Measurements from ENCODE around the gene PPIH. TPM values are rescaled to one million over a fixed set of nuclear protein-coding genes. Genes with fewer than 3 reads are reported as not detected.
"Not testable (repeated sequence)": the region's sequence is repeated elsewhere in the genome, so short reads cannot be mapped to it uniquely, and the experiment has no call there.

PPIH gene
- total and polyA plus RNA-seq, 2 experiments from 2014 or later: 66.5 to 122 TPM

DNA sequence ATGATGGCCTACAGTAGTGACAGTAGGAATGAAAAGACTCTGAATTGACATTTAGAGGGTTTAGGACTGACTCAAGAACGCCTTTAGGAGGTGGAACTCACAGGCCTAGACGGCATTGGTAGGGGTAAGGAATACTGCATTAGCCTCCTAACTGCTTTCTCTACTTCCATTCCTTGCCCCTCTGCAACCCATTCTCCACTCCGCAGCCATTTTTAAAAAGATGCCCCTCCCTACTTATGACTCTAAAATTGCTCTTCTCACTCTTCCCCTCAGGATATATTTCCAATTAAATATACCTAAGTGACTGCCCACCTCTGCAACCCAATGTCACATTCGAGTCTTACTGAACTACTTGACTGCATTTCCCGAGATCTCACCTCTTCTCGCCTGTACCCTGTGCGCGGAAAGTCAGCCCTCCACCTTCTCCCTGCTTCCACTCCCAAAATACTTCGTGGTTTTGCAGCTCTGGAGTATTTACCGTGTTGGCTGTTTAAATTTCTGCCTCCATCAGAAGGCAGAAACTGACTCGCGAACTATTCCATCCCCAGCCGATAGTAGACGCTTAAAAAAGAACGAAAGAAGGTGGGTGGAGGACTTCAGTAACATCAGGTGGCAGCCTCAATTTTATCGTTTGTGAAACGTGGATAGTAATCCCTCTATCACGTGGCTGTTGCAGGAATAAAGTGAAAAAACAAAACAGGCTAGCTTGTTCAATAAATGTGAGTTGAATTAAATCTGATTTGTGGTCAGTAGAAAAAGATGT is 22.9 kb downstream of the PPIH start:
- Mint-ChIP-seq H3K4me3 (peak overlapping the region; percentile 94), H3K36me3 (ENCODE audit: low read depth) (peaks cover 33% of the 10 kb centered on the region), H3K27ac (peak overlapping the region; percentile 98), H3K27me3 (ENCODE audit: insufficient read depth, low read depth, poor library complexity) (peaks cover 12% of the 10 kb centered on the region), H3K9me3 (peaks cover 3% of the 10 kb centered on the region; the same call in 2 of the 3 replicates), H3K4me1 (peaks cover 25% of the 10 kb centered on the region)
- peak overlapping the region; percentile 84; the same call in 1 of the 2 replicates for H3K27ac ChIP-seq (ENCODE audit: low read depth)
- ATAC-seq: no peak
- H2AFZ ChIP-seq: peak overlapping the region; percentile 30
- H3F3A ChIP-seq (replicated peaks; ENCODE audit: low read depth): 0 out of 2 replicates have a peak, but pooled peaks cover 3% of the 10 kb centered on the region
- no peaks in the 10 kb centered on the region for H3K27me3 ChIP-seq (ENCODE audit: insufficient read depth)
- H4K20me1 ChIP-seq (replicated peaks; ENCODE audit: insufficient read depth): peaks cover 30% of the 10 kb centered on the region
- peaks cover 23% of the 10 kb centered on the region for H3K4me1 ChIP-seq (ENCODE audit: insufficient read depth)
- peaks cover 48% of the 10 kb centered on the region for H3K79me2 ChIP-seq (replicated peaks; ENCODE audit: insufficient read depth)
- H3K36me3 ChIP-seq (ENCODE audit: insufficient read depth): peaks cover 9% of the 10 kb centered on the region
- TF ChIP-seq CREB1 (CRISPR knock-in tag; IDR thresholded peaks at IDR 0.05; ENCODE audit: low read depth) (no peak), EZH2phosphoT487 (IDR thresholded peaks at IDR 0.05; ENCODE audit: unreplicated experiment) (no peak)
- H3K4me2 ChIP-seq: peak overlapping the region; percentile 98
- peak; percentile 51 for DNase-seq (ENCODE audit: low spot score)
- H3K9me2 ChIP-seq (ENCODE audit: insufficient read depth): no peaks in the 10 kb centered on the region
- H3K4me3 ChIP-seq: peak overlapping the region; percentile 85

- peak; percentile 91 for ATAC-seq
- peak; percentile 99 for DNase-seq (ENCODE audit: low spot score)
- Histone ChIP-seq H3K4me2 (peak within 1 kb of the TSS; percentile 98), H3K79me2 (replicated peaks; ENCODE audit: insufficient read depth) (peaks cover 56% of the 10 kb centered on the region), H3K9me2 (ENCODE audit: insufficient read depth) (no peaks in the 10 kb centered on the region), H3K4me1 (ENCODE audit: insufficient read depth) (peaks cover 28% of the 10 kb centered on the region), H3K36me3 (ENCODE audit: insufficient read depth) (peaks cover 11% of the 10 kb centered on the region), H3F3A (replicated peaks; ENCODE audit: low read depth) (0 out of 2 replicates have a peak, but pooled peaks cover 3% of the 10 kb centered on the region), H2AFZ (peak within 1 kb of the TSS; percentile 30), H3K4me3 (peak within 1 kb of the TSS; percentile 85), H3K27ac (ENCODE audit: low read depth) (peak within 1 kb of the TSS; percentile 84; the same call in 1 of the 2 replicates), H4K20me1 (replicated peaks; ENCODE audit: insufficient read depth) (peaks cover 39% of the 10 kb centered on the region), H3K27me3 (ENCODE audit: insufficient read depth) (no peaks in the 10 kb centered on the region)
- Mint-ChIP-seq H3K4me3 (peak within 1 kb of the TSS; percentile 95), H3K27ac (peak within 1 kb of the TSS; percentile 98), H3K4me1 (peaks cover 33% of the 10 kb centered on the region), H3K27me3 (ENCODE audit: insufficient read depth, low read depth, poor library complexity) (peaks cover 12% of the 10 kb centered on the region), H3K36me3 (ENCODE audit: low read depth) (peaks cover 40% of the 10 kb centered on the region), H3K9me3 (peaks cover 3% of the 10 kb centered on the region; the same call in 2 of the 3 replicates)
- TF ChIP-seq POLR2AphosphoS5 (IDR thresholded peaks at IDR 0.05; ENCODE audit: low read depth): peak; percentile 78
- TF ChIP-seq, protein P1, sequence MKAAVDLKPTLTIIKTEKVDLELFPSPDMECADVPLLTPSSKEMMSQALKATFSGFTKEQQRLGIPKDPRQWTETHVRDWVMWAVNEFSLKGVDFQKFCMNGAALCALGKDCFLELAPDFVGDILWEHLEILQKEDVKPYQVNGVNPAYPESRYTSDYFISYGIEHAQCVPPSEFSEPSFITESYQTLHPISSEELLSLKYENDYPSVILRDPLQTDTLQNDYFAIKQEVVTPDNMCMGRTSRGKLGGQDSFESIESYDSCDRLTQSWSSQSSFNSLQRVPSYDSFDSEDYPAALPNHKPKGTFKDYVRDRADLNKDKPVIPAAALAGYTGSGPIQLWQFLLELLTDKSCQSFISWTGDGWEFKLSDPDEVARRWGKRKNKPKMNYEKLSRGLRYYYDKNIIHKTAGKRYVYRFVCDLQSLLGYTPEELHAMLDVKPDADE (IDR thresholded peaks at IDR 0.05): peak; percentile 40; the same call in 1 of the 2 replicates
- TF ChIP-seq ZNF331 (CRISPR knock-in tag; IDR thresholded peaks at IDR 0.05; ENCODE audit: low read depth): no peak
Observed at GRCh38 chr1:42681741-42682483, 23.7 kb downstream of the PPIH start, which contains the start of gene YBX1. Gene YBX1, plus strand, starts transcription at chr1:42682418. Its CDS starts 148 bp downstream, at chr1:42682566.

DNA sequence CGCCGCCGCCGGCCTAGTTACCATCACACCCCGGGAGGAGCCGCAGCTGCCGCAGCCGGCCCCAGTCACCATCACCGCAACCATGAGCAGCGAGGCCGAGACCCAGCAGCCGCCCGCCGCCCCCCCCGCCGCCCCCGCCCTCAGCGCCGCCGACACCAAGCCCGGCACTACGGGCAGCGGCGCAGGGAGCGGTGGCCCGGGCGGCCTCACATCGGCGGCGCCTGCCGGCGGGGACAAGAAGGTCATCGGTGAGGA is 24.2 kb downstream of the PPIH start:
- not testable (repeated sequence) for H2AFZ ChIP-seq; H3K27me3 ChIP-seq (ENCODE audit: insufficient read depth); H3F3A ChIP-seq (replicated peaks; ENCODE audit: low read depth); H3K9me2 ChIP-seq (ENCODE audit: insufficient read depth); H3K9me3 Mint-ChIP-seq; H3K27ac ChIP-seq (ENCODE audit: low read depth); H3K4me2 ChIP-seq; ATAC-seq; DNase-seq (ENCODE audit: low spot score)
- Mint-ChIP-seq H3K36me3 (ENCODE audit: low read depth) (peaks cover 45% of the 10 kb centered on the region), H3K27ac (peak overlapping the region; percentile 98), H3K4me3 (peak overlapping the region; percentile 94), H3K27me3 (ENCODE audit: insufficient read depth, low read depth, poor library complexity) (peaks cover 12% of the 10 kb centered on the region), H3K4me1 (peaks cover 36% of the 10 kb centered on the region)
- Histone ChIP-seq H4K20me1 (replicated peaks; ENCODE audit: insufficient read depth) (peaks cover 44% of the 10 kb centered on the region), H3K4me1 (ENCODE audit: insufficient read depth) (peaks cover 28% of the 10 kb centered on the region), H3K79me2 (replicated peaks; ENCODE audit: insufficient read depth) (peaks cover 61% of the 10 kb centered on the region), H3K36me3 (ENCODE audit: insufficient read depth) (peaks cover 11% of the 10 kb centered on the region), H3K4me3 (peak overlapping the region; percentile 85; the same call in 1 of the 2 replicates)

Data from GM23338 (cell line).